HEK293 (cell line): ENCODE measurements around the gene STARD5.

Experiments
- CTCF ChIA-PET: fragments of 350-600 bp; formaldehyde crosslinking; extraction: SDS; loops from one replicate; lab custom pipeline; 2021; ENCODE audit warnings: antibody characterized with exemption; lab: Yijun Ruan, JAX
- POLR2A ChIA-PET: fragments of 300-600 bp; formaldehyde crosslinking; extraction: SDS; loops from one replicate; lab custom pipeline; 2020; ENCODE audit warnings: antibody characterized with exemption, inconsistent platforms; lab: Yijun Ruan, JAX
- H3K27ac ChIP-seq: fragments of 200-500 bp; sonication (Bioruptor generic); 2 replicates; pipeline ENCODE4 v1.5.1; 2014; ENCODE audit warnings: low read depth, low read length, control low read depth, inconsistent platforms; ENCODE audit errors: extremely low read depth
- H3K36me3 ChIP-seq, 2 experiments: fragments of 200-500 bp in 1 of 2; sonication (Bioruptor generic) in 1 of 2; 1 replicate in 1 of 2; 2 replicates in 1 of 2; pipeline ENCODE4 v1.5.1; 2014 to 2017; ENCODE audit warnings: inconsistent platforms in 2 of 2, low read length in 2 of 2; ENCODE audit not compliant: control insufficient read depth in 2 of 2, insufficient read depth in 1 of 2
- H3K4me1 ChIP-seq: fragments of 200-500 bp; sonication (Bioruptor generic); 2 replicates; pipeline ENCODE4 v1.5.1; 2014; ENCODE audit warnings: mild to moderate bottlenecking, low read length, inconsistent platforms; ENCODE audit not compliant: control insufficient read depth, insufficient read depth
- H3K4me3 ChIP-seq: 2 replicates; pipeline ENCODE4 v1.5.1; 2011; ENCODE audit warnings: low read depth, mild to moderate bottlenecking, control low read depth, low read length, moderate library complexity
- H3K9me3 ChIP-seq: fragments of 200-500 bp; sonication (Bioruptor generic); 2 replicates; pipeline ENCODE4 v1.5.1; 2014; ENCODE audit warnings: low read depth, low read length, inconsistent platforms; ENCODE audit not compliant: control insufficient read depth, insufficient read depth
- HOXA7 ChIP-seq: sonication (generic); formaldehyde crosslinking; IDR thresholded peaks from 2 replicates; pipeline ENCODE4 v1.8.1; 2022; ENCODE audit warnings: missing genetic modification reagents, borderline replicate concordance
- HOXC10 ChIP-seq: sonication (generic); formaldehyde crosslinking; IDR thresholded peaks from 2 replicates; pipeline ENCODE4 v1.8.1; 2023; ENCODE audit warnings: mild to moderate bottlenecking, missing genetic modification reagents
- KLF10 ChIP-seq: fragments of 450-650 bp; IDR thresholded peaks from 2 replicates; pipeline ENCODE4 v1.5.1; 2018; ENCODE audit warnings: missing biosample characterization, mild to moderate bottlenecking, missing genetic modification characterization
- RBAK ChIP-seq: fragments of 450-650 bp; formaldehyde crosslinking; IDR thresholded peaks from 2 replicates; pipeline ENCODE4 v1.5.1; 2016; ENCODE audit warnings: missing biosample characterization, missing genetic modification characterization
- WT1 ChIP-seq: fragments of 450-650 bp; formaldehyde crosslinking; IDR thresholded peaks from 2 replicates; pipeline ENCODE4 v1.5.1; 2016; ENCODE audit warnings: missing biosample characterization, missing genetic modification characterization
- ZFP37 ChIP-seq: fragments of 450-650 bp; formaldehyde crosslinking; IDR thresholded peaks from 2 replicates; pipeline ENCODE4 v1.5.1; 2016; ENCODE audit warnings: missing biosample characterization, missing genetic modification characterization
- ZNF155 ChIP-seq: fragments of 450-650 bp; formaldehyde crosslinking; IDR thresholded peaks from 2 replicates; pipeline ENCODE4 v1.5.1; 2016; ENCODE audit warnings: missing biosample characterization, missing genetic modification characterization
- ZNF16 ChIP-seq: fragments of 450-650 bp; formaldehyde crosslinking; IDR thresholded peaks from 2 replicates; pipeline ENCODE4 v1.5.1; 2016; ENCODE audit warnings: low read depth, missing biosample characterization, missing genetic modification characterization
- ZNF302 ChIP-seq: fragments of 450-650 bp; formaldehyde crosslinking; IDR thresholded peaks from 2 replicates; pipeline ENCODE4 v1.5.1; 2016; ENCODE audit warnings: missing biosample characterization, missing genetic modification characterization, low read depth
- ZNF394 ChIP-seq: fragments of 450-650 bp; formaldehyde crosslinking; IDR thresholded peaks from 2 replicates; pipeline ENCODE4 v1.5.1; 2016; ENCODE audit warnings: missing biosample characterization, missing genetic modification characterization, mild to moderate bottlenecking, moderate library complexity, borderline replicate concordance
- ZNF48 ChIP-seq: fragments of 450-650 bp; formaldehyde crosslinking; IDR thresholded peaks from 2 replicates; pipeline ENCODE4 v1.5.1; 2016; ENCODE audit warnings: missing biosample characterization, missing genetic modification characterization
- ZNF514 ChIP-seq: fragments of 450-650 bp; formaldehyde crosslinking; IDR thresholded peaks from 2 replicates; pipeline ENCODE4 v1.5.1; 2016; ENCODE audit warnings: missing biosample characterization, missing genetic modification characterization
- ZNF558 ChIP-seq: fragments of 450-650 bp; formaldehyde crosslinking; IDR thresholded peaks from 2 replicates; pipeline ENCODE4 v1.5.1; 2016; ENCODE audit warnings: missing biosample characterization, missing genetic modification characterization
- ZNF560 ChIP-seq: fragments of 450-650 bp; formaldehyde crosslinking; IDR thresholded peaks from 2 replicates; pipeline ENCODE4 v1.5.1; 2017; ENCODE audit warnings: missing biosample characterization, missing genetic modification characterization, borderline replicate concordance
- ZNF621 ChIP-seq: fragments of 450-650 bp; formaldehyde crosslinking; IDR thresholded peaks from 2 replicates; pipeline ENCODE4 v1.5.1; 2017; ENCODE audit warnings: missing biosample characterization, missing genetic modification characterization
- ZNF624 ChIP-seq: fragments of 450-650 bp; formaldehyde crosslinking; IDR thresholded peaks from 2 replicates; pipeline ENCODE4 v1.5.1; 2017; ENCODE audit warnings: missing biosample characterization, missing genetic modification characterization
- ZNF654 ChIP-seq: fragments of 450-650 bp; formaldehyde crosslinking; IDR thresholded peaks from 2 replicates; pipeline ENCODE4 v1.5.1; 2016; ENCODE audit warnings: low read depth, missing biosample characterization, missing genetic modification characterization
- ZNF830 ChIP-seq: fragments of 450-650 bp; IDR thresholded peaks from 2 replicates; pipeline ENCODE4 v1.5.0; 2018; ENCODE audit warnings: missing biosample characterization, missing genetic modification characterization, low read depth, mild to moderate bottlenecking, moderate library complexity
- TF ChIP-seq, protein P1 (sequence below): fragments of 450-650 bp; formaldehyde crosslinking; IDR thresholded peaks from 2 replicates; pipeline ENCODE4 v1.5.1; 2016; ENCODE audit warnings: missing biosample characterization, missing genetic modification characterization
- TF ChIP-seq, protein P2 (sequence below): fragments of 450-650 bp; formaldehyde crosslinking; IDR thresholded peaks from 2 replicates; pipeline ENCODE4 v1.5.1; 2016; ENCODE audit warnings: missing biosample characterization, missing genetic modification characterization

The STARD5 gene

GRCh38 chr15:81315452-81316175 lies 8.3 kb downstream of the STARD5 start:
- Histone ChIP-seq H3K36me3 (peaks cover 6 to 62% of the 10 kb centered on the region in 2 experiments; a peak in 2 of 3 replicates), H3K4me1 (no peaks in the 10 kb centered on the region), H3K4me3 (no peak overlapping the region), H3K9me3 (no peaks in the 10 kb centered on the region), H3K27ac (no peak overlapping the region)
- POLR2A ChIA-PET, result interaction anchor here (1.2 kb wide), 1 partner anchor 19 kb away, joined by 3 read pairs; no protein-coding TSS in a partner anchor
- CTCF ChIA-PET, result no interaction called here
- no peak for TF ChIP-seq ZNF48
- no peak for TF ChIP-seq HOXA7 (CRISPR knock-in tag)
- TF ChIP-seq ZNF302 (tag by site-specific recombination), result no peak
- no peak for TF ChIP-seq ZNF394 (tag by site-specific recombination)
- TF ChIP-seq WT1, result no peak

DNA sequence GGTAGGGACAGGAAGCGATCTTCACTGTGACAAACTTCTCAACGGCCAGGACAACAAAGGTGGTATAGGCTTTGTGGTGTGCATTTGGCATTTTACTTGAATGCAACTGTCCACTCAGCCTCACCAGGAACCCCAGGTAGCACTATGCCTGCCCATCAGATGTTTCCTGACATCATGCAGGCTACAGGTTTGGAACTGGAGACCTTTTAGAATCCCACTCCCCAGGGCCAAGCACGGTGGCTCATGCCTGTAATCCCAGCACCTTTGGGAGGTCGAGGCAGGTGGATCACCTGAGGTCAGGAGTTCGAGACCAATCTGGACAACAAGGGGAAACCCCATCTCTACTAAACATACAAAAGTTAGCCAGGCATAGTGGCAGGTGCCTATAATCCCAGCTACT lies 9.6 kb downstream of the STARD5 start:
- H3K4me3 ChIP-seq, result no peak overlapping the region
- CTCF ChIA-PET, result interaction anchor here (0.8 kb wide), 1 partner anchor 11 kb away, joined by 3 read pairs; no protein-coding TSS in a partner anchor
- H3K4me1 ChIP-seq, result no peaks in the 10 kb centered on the region
- peaks cover 6 to 51% of the 10 kb centered on the region in 2 experiments; a peak in 2 of 3 replicates for H3K36me3 ChIP-seq
- H3K9me3 ChIP-seq, result no peaks in the 10 kb centered on the region
- H3K27ac ChIP-seq, result no peak overlapping the region
- POLR2A ChIA-PET, result interaction anchor here (1.2 kb wide), 1 partner anchor 18 kb away, joined by 3 read pairs; no protein-coding TSS in a partner anchor
- no peak for TF ChIP-seq ZNF624

DNA sequence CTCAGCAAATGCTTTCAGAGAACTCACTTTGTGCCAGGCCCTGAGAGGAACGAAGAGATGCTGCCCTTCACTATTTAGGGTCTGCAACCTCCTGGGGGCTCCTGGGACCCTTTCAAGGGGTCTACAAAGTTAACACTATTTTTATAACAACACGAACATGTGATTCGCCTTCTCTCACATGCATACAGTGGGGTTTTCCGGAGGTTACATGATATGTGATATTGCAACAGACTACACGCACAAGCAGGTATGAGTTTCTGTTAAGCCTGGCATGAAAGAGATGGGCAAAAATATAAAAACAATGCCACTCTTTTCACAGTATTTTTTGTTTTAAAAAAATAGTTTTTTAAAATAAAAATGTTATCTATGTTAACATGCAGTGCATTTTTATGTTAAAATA lies 10.3 kb downstream of the STARD5 start:
- Histone ChIP-seq H3K4me1 (no peaks in the 10 kb centered on the region), H3K4me3 (no peak overlapping the region), H3K36me3 (peaks cover 6 to 48% of the 10 kb centered on the region in 2 experiments; a peak in 2 of 3 replicates), H3K27ac (no peak overlapping the region), H3K9me3 (no peaks in the 10 kb centered on the region)
- TF ChIP-seq HOXC10 (CRISPR knock-in tag) (no peak), ZNF654 (tag by site-specific recombination) (no peak), KLF10 (tag by site-specific recombination) (no peak), ZNF830 (tag by site-specific recombination) (no peak), ZNF621 (tag by site-specific recombination) (no peak), ZNF560 (tag by site-specific recombination) (no peak), ZNF514 (tag by site-specific recombination) (no peak), ZNF155 (no peak), RBAK (no peak), ZNF16 (tag by site-specific recombination) (no peak), ZFP37 (tag by site-specific recombination) (no peak), ZNF558 (tag by site-specific recombination) (no peak)
- TF ChIP-seq, protein P1, sequence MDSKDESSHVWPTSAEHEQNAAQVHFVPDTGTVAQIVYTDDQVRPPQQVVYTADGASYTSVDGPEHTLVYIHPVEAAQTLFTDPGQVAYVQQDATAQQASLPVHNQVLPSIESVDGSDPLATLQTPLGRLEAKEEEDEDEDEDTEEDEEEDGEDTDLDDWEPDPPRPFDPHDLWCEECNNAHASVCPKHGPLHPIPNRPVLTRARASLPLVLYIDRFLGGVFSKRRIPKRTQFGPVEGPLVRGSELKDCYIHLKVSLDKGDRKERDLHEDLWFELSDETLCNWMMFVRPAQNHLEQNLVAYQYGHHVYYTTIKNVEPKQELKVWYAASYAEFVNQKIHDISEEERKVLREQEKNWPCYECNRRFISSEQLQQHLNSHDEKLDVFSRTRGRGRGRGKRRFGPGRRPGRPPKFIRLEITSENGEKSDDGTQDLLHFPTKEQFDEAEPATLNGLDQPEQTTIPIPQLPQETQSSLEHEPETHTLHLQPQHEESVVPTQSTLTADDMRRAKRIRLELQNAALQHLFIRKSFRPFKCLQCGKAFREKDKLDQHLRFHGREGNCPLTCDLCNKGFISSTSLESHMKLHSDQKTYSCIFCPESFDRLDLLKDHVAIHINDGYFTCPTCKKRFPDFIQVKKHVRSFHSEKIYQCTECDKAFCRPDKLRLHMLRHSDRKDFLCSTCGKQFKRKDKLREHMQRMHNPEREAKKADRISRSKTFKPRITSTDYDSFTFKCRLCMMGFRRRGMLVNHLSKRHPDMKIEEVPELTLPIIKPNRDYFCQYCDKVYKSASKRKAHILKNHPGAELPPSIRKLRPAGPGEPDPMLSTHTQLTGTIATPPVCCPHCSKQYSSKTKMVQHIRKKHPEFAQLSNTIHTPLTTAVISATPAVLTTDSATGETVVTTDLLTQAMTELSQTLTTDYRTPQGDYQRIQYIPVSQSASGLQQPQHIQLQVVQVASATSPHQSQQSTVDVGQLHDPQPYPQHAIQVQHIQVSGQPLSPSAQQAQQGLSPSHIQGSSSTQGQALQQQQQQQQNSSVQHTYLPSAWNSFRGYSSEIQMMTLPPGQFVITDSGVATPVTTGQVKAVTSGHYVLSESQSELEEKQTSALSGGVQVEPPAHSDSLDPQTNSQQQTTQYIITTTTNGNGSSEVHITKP (tag by site-specific recombination), result no peak
- TF ChIP-seq, protein P2, sequence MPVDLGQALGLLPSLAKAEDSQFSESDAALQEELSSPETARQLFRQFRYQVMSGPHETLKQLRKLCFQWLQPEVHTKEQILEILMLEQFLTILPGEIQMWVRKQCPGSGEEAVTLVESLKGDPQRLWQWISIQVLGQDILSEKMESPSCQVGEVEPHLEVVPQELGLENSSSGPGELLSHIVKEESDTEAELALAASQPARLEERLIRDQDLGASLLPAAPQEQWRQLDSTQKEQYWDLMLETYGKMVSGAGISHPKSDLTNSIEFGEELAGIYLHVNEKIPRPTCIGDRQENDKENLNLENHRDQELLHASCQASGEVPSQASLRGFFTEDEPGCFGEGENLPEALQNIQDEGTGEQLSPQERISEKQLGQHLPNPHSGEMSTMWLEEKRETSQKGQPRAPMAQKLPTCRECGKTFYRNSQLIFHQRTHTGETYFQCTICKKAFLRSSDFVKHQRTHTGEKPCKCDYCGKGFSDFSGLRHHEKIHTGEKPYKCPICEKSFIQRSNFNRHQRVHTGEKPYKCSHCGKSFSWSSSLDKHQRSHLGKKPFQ (tag by site-specific recombination), result no peak
- ChIA-PET CTCF (interaction anchor here (0.6 to 0.8 kb wide), 2 partner anchors 11 to 14 kb away, joined by 3 read pairs; no protein-coding TSS in a partner anchor), POLR2A (no interaction called here)
